Testis (tissue), 2 donors: ENCODE results near the gene XXYLT1.
"Not testable (repeated sequence)": the region's sequence is repeated elsewhere in the genome, so short reads cannot be mapped to it uniquely, and the experiment has no call there.

Experiments
- CTCF ChIP-seq, 3 experiments: fragments of 450-650 bp in 2 of 3; fragments of 200-600 bp in 1 of 3; sonication (generic) in 1 of 3; IDR thresholded peaks; one replicate each; pipeline ENCODE4 v1.5.1; 2016 to 2019; ENCODE audit warnings: antibody characterized with exemption in 3 of 3, mild to moderate bottlenecking in 2 of 3, moderate library complexity in 1 of 3
- POLR2A ChIP-seq: fragments of 450-650 bp; IDR thresholded peaks from one replicate; pipeline ENCODE4 v1.6.1; 2017; ENCODE audit warnings: antibody characterized with exemption, mild to moderate bottlenecking, moderate library complexity

- TF ChIP-seq CTCF (IDR thresholded peaks at IDR 0.05); POLR2A: not testable (repeated sequence)
These were observed 220.7 kb downstream of the XXYLT1 start for GRCh38 chr3:195050296-195050695.
